ENCODE measurements around the gene SRCIN1.
"Not testable (repeated sequence)": the region's sequence is repeated elsewhere in the genome, so short reads cannot be mapped to it uniquely, and the experiment has no call there.

SRCIN1 gene

DNA sequence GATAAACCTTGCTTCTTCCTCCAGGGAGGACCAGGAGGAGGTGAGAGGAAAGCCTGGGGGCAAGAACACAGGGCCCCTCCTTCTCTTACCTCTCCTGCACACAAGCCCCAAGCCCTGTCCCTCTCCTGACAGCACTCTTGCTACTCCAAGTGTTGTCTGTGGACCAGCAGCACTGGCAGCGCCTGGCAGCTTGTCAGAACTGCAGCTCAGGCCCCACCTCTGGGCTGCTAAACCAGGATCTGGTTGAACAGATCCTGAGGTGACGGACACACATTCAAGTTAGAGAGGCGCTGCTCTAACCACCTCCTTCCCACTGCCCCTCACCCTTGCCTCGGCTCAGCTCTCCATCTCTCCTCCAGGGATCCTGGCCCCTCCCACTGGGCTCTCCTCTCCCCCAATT, 56.5 kb downstream of the SRCIN1 start:
- FAIRE-seq: no peak

DNA sequence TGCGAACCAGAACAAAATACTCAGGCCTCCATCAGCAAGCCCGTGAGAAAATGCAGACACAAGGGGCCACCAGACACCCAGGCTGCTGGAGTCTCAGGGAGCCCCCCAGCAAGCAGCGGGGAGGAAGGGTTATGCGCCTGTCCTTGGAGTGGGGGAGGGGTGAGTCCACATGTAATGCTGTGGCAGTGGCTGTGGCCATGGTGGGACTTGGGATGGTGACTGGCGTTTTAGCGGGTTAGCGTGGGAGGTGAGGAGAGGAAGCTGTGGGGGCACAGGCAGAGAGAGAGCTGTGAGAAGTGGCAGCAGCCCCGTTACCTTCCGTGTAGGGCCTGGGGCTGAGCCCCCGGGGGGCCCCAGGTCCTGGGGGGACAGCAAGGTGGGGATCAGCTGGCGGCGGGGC, 58.3 kb downstream of the SRCIN1 start:
- no peak for DNase-seq (ENCODE audit: low spot score)
- FAIRE-seq: no peak

More for the DNA sequence above, 56.5 kb downstream of the SRCIN1 start:
- DNase-seq (ENCODE audit: low spot score): no peak

DNA sequence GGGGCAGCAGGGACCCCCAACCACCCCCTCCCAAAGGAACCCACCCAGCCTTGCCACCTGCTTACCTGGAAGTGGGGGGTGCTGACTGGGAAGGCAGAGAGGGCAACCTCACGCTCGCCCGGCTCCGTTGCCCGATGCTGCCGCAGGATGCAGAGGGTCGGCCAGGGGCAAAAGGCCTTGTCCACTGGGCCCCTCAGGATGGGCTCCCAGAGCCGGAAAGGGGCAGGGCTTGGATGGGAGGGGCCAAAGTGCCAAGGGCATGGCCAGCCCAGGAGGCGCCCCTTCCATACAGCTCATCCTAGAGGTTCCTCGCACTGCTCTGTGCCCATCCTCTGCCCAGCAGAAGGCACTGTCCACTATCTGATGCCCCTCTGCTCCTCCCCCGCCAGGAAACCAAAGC, 59.4 kb downstream of the SRCIN1 start:
- no peak for FAIRE-seq

DNA sequence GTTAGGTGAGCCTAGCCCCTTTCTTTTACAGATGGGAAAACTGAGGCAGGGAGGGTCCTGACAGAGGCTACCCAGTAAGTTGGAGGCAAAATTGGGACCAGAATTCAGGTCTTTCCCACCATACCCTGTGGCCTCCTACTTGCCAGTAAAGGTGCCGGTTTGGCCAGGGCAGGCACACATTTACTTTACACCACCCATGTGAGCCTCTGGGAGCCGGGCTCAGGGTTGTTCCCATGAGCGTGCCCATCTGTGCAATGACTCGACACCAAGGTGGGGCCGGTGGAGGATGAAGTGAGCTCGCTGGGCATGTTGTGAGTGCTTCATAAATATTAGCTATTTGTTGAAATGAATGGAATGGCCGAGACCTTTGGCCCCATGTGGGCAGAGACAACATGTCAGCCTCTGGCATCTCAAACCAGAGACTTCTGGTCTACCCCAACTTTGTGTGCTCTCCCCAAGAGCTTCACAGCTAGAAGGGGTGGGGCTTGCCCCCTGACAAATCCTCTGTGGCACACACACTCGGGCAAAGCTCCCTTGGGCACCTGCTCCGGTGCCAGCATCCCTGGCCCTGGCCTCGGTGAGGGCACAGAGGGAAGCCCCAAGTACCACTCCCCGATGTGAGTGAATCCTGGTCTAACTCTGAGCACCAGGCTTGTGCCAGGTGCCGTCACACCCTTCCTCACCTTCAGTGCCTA, 60.1 kb downstream of the SRCIN1 start:
- no peak for FAIRE-seq

More for the DNA sequence above, 59.4 kb downstream of the SRCIN1 start:
- no peak for DNase-seq (ENCODE audit: low spot score)

DNA sequence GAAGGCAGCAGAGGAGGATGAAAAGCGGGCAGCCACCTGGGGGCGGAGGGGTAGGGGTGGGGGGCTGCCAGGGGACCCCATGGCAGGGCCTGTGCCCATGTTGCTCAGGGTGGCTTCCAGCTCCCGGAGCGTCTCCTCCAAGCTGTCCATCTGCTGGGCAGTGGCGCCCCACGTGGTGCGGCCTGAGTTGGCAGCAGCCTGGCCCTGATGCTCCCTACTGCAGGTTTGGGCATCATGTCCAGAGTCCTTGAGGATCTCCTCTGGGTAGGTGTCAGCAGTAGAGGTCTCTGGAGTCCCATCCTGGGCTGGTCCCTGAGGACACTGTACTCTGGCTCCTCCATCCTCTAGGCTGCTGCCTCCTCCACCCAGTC, 60.9 kb downstream of the SRCIN1 start:
- FAIRE-seq (no peak), DNase-seq (ENCODE audit: low spot score) (no peak)

More for the DNA sequence above, 60.1 kb downstream of the SRCIN1 start:
- no peak for DNase-seq (ENCODE audit: low spot score)

DNA sequence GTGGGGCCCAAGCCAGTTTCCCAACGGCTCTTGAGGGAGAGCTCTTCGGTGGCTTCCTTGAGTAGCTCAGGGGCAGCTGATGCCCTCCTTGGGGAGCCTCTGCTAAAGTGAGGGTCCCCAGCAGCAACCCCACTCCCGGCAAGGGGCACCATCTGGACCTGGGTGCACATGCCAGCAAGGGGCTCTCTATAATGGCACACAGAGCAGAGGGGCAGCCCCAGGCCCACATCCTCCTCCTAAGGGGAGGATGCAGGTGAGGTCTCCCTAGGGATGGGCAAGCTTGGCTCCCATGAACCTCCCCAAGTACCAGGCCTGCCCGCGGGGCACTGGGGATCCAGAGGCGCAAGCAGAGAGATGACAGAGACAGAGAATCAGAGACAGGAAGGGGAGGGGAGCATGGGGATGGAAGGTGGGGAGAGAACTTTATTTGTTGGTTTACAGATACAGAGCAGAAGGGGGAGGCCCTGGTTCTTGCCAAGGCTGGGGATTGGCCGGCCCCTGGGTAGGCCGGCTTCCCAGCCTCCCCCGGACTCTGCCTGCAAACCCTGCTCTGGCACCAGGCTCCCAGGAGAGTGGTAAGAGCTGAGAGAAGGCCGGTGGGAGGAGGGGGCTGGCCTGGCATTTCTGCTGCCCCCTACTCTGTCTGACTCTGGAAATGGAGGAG, 61.4 kb downstream of the SRCIN1 start:
- DNase-seq (ENCODE audit: low spot score) (no peak), FAIRE-seq (no peak)

DNA sequence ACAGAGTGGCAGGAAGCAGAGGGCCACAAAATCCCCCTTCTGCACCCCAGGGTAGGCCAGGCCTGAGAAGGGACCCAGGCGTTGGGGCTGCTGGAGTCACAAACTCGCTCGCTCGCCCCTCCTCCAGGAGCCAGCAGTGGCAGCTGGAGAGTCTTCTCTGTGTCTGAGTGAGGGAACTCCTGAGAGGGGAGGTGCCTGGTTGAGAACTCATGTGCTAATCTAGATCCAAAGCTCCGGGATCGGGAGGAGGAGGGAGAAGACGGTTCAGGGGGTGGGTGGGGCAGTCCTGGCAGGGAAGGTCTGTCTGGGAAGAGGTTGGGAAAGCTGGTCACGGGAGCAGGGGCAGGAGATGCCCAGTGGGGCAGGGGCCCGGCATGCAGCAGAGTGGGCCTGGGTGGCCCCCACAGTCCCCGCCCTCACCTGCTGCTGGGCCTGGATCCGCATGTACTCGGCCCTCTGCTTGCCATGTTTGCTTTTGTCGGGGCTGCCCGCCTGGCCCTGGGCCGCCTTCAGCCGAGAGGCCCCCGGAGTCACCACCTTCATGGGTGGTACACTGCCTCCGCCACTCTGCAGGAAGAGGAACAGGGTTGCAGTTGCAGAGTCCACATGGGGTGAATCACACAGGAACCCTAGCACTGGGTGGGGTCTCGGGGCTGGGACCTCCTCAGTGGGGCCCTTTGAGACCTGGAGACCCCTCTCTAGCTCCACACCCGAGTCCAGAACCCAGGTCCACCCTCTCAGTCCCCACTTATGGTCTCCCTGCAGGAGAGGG, 62.2 kb downstream of the SRCIN1 start:
- DNase-seq (ENCODE audit: low spot score): no peak
- FAIRE-seq: no peak

DNA sequence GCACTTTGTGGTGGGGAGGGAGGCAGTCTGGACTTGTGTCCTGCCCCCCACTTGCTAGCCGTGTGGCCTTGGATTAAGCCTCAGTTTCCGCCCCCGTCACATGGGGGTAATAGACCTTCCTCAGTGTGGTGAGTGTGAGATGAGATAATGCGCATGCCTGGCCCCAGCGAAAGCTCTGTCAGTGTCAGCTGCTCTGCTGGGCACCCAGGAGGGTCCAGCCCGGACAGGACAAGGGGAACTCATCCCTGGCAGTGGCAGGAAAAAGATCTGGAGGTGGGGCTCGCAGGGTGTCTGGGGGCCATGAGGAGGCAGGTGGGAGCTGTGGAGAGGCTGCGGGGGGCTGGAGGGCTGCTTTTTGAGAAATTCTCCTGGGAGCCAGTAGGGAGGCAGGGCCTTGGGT, 63.5 kb downstream of the SRCIN1 start:
- DNase-seq (ENCODE audit: low spot score): no peak
- no peak for FAIRE-seq

DNA sequence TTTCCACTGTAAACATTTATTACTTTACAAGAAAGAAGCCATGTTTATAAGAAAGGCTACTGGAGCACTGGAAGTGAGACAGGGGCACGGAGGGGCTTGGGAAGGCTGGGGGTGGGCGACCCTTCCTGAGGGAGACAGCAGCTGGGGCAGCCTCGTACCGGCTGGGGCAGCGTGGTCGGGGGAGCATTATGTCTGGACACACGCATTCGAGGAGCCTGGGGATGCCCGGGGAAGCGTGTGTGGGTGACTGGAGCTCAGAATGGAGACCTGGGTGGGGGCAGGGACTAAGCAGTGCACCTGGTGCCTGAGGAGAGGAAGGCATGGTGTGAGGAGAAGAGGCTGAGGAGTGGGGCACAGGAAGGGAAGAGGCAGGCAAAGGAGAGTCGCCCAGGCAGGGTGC, 64.5 kb downstream of the SRCIN1 start:
- FAIRE-seq (no peak), DNase-seq (ENCODE audit: low spot score) (no peak)

DNA sequence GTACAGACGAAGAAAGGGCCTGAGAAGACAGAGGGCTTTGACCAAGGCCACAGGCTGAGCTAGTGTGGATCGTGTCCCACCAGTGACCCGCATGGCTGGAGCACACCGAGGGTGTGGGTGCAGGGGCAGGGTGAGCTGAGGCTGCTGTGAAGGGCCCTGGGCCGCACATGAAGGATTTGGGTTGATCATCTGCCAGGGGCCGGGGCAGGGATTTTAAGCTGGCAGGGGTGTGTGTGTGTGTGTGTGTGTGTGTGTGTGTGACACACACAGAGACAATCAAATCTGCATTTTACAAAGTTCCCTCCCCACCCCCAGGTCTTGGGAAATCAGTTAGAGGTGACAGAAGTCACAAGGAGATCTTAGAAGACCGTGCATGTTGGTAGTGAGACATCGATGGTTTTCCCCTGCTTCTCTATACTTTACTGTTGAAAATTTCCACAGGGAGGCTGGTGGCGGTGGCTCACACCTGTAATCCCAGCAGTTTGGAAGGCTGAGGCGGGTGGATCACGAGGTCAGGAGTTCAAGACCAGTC, 65.2 kb downstream of the SRCIN1 start:
- DNase-seq (ENCODE audit: low spot score) (no peak), FAIRE-seq (no peak)

DNA sequence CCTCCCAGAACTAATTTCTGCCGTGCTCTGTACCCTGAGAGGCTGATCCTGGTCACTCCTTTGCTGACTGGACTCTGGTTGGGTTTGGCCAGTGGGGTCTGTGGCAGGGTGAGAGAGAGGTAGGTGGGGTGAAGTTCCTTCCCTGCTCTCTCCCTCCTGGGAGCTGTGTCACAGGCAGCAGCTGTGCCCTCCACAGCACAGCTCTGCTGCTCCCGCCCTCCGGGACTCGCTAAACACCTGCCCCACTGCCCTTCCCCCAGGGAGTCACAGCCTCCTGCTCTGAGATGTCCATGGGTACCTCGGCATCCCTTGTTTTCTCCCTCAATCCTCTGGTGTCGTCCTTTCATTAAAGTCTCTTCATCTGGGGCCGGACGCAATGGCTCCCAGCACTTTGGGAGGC, 66.4 kb downstream of the SRCIN1 start:
- DNase-seq (ENCODE audit: low spot score) (no peak), FAIRE-seq (no peak)

DNA sequence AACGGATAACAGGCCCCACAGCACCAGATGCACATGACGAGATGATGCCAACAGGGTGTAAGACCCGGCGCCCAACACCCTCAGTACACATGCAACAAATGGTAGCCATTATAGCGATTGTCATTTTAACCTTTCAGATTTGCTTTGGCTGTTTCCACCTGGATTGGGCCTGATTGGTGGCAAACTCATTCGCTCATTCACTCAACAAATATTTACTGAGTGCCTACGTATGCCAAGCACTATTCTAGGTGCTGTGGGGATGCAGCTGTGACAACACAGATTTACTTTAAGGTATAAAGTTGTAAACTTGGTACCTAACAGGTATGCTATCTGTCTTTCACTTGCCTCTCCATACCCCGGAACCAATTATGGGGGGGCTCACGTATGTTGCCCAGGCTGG, 66.8 kb downstream of the SRCIN1 start:
- FAIRE-seq (no peak), DNase-seq (ENCODE audit: low spot score) (no peak)

DNA sequence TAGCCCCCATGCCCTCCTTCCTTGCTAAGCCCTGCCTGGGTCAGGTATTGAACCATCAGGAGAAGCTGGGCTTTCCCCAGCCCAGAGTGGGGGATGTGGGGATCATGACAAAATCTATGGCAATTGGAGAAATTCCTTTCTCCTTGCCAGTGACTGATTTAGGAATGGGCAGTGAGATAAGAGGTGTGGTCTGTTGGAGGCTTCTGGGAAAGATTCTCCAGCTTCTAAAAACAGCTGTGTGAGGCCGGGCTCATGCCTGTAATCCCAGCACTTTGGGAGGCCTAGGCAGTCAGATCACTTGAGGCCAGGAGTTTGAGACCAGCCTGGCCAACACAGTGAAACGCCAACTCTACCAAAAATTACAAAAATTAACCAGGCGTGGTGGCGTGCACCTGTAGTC, 69.1 kb downstream of the SRCIN1 start:
- no peak for FAIRE-seq

DNA sequence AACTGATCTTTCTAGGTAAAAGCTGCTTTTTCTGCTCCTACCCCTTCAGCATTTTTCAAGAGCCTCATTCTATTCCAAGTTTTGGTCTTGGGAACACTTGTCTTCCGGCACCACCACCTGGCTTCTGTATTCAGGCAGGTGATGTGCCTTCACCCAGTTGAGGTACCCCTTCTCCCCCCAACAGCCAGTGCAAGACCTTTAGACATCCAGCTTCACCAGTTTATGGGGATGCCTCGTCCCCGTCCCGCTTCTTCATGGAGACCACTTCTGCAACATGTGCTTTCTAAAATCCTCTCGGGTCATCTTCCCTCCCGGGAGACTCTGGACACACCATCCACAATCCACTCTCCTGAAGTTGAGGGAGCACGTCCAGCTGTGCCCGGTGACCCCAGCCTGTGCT, 69.9 kb downstream of the SRCIN1 start:
- FAIRE-seq (no peak), DNase-seq (ENCODE audit: low spot score) (no peak)

More for the DNA sequence above, 69.1 kb downstream of the SRCIN1 start:
- no peak for DNase-seq (ENCODE audit: low spot score)

DNA sequence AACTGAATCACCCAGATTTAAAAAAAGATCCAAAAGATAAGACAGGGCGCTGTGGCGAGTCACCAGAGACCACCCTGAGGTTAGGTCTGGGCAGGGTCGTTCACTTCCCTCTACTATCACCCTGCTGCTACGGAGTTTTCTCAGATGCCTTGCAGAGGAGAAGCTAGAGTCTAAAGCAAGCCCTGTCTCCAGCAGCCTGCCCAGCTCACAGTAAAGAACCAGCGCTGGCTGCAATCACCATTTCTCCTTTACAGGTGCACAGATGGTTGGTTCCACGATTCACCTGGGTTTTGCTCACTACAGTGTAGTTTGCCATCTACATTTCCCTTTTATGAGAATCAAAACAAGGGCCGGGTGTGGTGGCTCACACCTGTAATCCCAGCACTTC, 71.3 kb downstream of the SRCIN1 start:
- no peak for FAIRE-seq

DNA sequence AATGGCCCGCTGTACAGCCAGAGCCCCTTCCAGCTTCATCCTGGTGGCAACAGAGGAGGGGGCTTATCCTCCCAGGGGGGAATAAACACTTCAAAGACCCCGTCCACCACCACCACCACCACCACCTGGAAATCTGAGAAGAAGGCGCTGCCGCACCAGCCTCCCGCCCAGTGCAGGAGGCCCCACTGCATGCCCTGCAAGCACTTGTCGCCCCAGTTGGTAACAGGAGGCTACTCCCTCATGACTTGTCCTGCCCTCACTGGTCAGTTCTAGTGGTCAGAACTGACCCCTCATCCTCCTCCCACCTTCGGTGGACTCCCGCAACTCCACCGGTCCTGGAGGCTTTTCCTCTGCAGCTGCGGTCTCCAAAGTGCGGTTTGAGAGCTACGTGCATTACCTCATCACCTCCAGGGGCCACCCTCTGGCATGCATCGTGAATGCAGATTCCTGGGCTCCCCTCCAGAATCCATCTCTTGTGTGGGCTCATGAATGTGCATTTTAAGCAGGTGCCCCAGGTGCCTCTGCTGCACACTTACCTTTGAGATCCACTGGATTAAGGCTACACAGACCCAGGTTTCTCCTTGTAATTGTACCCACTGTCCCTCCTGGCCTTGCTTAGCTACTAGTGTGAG, 71.8 kb downstream of the SRCIN1 start:
- FAIRE-seq (no peak), DNase-seq (ENCODE audit: low spot score) (no peak)

More for the DNA sequence above, 71.3 kb downstream of the SRCIN1 start:
- DNase-seq (ENCODE audit: low spot score): no peak

DNA sequence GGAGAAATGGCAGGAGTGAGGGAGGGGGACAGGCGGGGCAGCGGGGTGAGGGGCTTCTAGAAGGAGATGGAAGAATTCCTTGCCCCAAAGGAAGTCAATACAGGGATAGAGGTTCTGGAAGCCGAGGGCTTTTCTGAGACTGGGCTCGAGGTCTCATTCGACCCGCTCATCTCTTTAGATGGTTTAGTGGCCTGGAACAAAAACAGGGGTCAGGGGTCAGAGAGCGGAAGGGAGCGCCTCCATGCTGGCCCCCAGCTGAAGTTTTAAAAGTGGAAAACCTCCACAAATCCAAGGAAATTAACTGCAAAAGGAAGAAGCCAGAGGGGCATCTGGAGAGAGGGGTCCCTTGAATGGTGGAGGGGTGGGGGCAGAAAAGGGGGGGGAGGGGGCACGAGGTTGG, 72.5 kb downstream of the SRCIN1 start:
- no peak for FAIRE-seq

DNA sequence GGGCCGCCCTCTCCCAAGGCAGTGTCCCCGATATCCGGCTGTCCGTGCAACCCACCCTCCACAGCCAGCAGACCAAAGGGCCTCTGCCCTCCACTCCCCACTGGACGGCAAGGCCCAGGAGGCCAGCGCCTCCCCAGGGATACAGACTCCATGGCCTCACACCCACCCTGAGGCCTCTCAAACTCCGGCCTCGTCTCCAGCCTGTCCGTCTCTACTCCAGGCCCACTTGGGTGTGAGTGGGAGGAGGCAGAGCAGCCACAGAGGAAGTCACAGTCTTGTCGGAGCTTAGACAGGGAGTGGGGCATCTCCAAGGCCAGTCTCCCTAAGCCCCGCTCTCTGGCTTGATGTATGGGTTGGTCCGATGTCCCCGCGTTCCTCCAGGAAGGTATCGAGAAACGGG, 73.3 kb downstream of the SRCIN1 start:
- FAIRE-seq (no peak), DNase-seq (ENCODE audit: low spot score) (no peak)

More for the DNA sequence above, 72.5 kb downstream of the SRCIN1 start:
- no peak for DNase-seq (ENCODE audit: low spot score)

DNA sequence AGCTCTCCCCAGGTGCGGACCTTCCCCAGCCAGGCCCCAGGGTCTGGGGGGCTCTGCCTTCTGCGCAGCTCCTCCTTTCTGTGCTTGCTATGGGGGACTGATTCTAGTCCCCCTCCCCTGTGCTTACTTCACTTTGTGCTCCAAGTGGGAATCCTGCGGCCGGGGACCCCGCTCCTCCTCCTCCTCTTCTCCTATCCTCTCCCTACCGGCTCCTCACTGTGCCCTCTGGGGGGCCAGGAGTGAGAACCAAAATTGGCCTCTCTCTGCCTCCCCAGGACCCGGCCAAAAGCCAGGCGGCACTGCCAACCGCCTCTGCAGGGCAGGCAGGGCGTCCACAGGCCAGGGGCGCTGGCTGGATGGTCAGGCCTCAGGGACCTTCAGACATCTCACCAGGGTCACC, 74.0 kb downstream of the SRCIN1 start:
- not testable (repeated sequence) for FAIRE-seq; DNase-seq (ENCODE audit: low spot score)

DNA sequence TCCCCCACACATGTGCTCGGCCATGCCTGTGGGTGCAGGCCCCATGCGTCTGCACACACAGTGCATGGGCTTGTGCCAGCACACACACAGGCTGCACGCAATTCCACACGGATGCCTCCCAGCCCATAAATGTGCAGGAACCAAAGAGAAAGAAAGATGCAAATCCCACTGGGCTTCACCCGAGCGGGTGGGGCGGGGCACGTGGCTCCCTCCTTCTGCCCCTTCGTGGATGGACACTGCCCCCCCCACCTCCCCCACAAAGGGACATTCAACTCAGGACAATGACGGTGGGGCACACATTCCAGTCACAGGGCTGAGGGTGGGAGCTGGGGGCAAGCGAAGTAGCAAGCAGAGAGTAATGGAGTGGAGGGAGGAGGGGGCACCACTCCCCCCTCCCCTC, 74.9 kb downstream of the SRCIN1 start:
- FAIRE-seq; DNase-seq (ENCODE audit: low spot score): not testable (repeated sequence)

DNA sequence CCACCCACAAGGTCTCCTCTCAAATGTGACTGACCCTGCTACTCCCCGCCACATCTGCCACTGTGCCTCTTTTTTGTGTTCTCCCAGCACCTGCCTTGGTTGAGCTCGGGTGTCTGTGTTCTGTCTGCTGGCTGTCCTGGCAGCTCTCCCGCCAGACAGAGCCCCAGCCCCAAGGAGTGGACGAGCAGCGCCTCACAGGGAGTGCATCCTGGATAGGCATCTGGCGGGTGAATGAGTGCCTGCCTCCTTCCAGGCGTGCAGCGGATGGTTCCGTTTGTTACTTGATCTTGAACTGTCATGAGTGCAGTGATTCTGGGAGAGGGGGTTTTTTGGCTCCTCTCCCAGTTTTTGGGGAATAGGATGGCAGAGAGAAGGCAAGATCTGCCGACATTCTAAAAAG, 77.6 kb downstream of the SRCIN1 start:
- not testable (repeated sequence) for FAIRE-seq; DNase-seq (ENCODE audit: low spot score)

DNA sequence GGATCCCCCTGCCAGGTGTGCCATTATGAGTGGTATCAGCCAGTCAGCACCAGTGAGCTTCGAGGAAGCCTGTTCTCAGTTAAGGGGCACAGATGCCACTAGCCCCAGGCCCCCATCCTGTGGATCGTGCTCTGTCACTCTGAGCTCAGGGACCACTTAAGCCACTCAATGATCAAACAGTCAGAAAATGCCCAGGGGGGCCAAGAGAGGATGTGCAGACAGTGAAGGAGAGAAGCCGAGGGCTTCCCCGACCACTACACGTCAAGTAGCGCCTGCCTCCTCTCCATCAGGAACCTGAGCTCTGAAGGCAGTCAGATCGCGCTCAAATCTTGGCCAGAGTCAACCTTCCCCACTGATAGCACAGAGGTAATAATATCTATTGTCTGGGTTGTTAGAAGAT, 79.2 kb downstream of the SRCIN1 start:
- not testable (repeated sequence) for FAIRE-seq; DNase-seq (ENCODE audit: low spot score)

All from RCC 7860 (cell line).